ENCODE data around the gene ZHX3. TPM values are rescaled to one million over a fixed set of nuclear protein-coding genes. Genes with fewer than 3 reads are reported as not detected.

Gene ZHX3
- total RNA-seq, 1 experiment from 2014 or later: 2.5 TPM

DNA sequence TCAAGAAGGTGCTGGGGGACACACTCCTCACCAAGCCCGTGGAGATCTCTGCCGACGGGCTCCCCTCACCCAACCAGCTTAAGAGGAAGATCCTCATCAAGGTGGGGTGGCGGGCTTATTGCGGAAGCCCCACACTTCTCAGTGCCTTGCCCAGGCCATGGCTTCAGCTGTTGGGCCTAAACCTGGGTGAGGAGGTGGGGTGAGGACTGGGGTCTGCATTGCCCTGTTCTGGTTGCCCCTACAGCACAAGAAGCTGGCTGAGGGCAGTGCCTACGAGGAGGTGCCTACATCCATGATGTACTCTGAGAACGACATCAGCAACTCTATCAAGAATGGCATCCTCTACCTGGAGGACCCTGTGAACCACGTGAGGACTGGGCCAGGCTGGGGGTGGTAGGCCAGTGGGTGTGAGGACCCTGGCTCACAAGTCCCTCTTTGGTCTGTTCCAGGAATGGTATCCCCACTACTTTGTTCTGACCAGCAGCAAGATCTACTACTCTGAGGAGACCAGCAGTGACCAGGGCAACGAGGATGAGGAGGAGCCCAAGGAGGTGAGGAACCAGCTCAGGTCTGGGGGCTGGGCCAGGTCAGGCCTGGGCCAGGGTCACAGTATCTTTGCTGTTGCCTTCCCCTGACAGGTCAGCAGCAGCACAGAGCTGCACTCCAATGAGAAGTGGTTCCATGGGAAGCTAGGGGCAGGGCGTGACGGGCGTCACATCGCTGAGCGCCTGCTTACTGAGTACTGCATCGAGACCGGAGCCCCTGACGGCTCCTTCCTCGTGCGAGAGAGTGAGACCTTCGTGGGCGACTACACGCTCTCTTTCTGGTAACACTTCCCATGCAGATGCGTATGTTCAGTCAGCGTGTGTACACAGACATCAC, 152.3 kb downstream of the ZHX3 start:
- Histone ChIP-seq H3K4me3 (ENCODE audit: insufficient read depth, low read depth, low read length) (no peak overlapping the region), H3K27me3 (ENCODE audit: control insufficient read depth, insufficient read depth, low read length) (no peaks in the 10 kb centered on the region), H3K36me3 (replicated peaks; ENCODE audit: control insufficient read depth, insufficient read depth, low read length) (peaks cover 83% of the 10 kb centered on the region)
- DNase-seq: no peak

DNA sequence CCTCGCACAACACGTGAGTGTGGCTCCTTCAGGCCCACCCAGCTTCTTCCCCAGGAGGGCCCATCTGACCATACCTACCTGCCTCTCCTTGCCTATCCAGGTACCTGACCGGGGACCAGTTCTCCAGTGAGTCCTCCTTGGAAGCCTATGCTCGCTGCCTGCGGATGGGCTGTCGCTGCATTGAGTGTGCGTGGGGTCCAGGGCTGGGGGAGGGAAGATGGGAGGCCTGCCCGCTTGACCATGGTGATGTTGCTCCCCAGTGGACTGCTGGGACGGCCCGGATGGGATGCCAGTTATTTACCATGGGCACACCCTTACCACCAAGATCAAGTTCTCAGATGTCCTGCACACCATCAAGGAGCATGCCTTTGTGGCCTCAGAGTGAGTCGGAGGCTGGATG, 153.7 kb downstream of the ZHX3 start:
- H3K27me3 ChIP-seq (ENCODE audit: control insufficient read depth, insufficient read depth, low read length): no peaks in the 10 kb centered on the region
- peaks cover 80% of the 10 kb centered on the region for H3K36me3 ChIP-seq (replicated peaks; ENCODE audit: control insufficient read depth, insufficient read depth, low read length)
- H3K4me3 ChIP-seq (ENCODE audit: insufficient read depth, low read depth, low read length): no peak overlapping the region
- DNase-seq: no peak

DNA sequence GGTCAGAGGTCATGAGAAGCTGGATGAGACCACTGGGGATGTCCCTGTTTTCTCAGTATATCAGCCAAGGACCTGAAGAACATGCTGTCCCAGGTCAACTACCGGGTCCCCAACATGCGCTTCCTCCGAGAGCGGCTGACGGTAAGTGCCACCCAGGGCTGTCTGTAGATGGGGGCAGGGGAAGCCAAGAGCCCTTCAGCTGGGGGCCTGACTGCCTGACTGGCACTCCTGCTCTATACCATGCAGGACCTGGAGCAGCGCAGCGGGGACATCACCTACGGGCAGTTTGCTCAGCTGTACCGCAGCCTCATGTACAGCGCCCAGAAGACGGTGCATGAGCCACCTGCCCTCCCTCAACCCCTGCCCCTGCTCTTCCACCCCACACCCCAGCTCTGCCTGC, 155.1 kb downstream of the ZHX3 start:
- no peak overlapping the region for H3K4me3 ChIP-seq (ENCODE audit: insufficient read depth, low read depth, low read length)
- no peak for DNase-seq
- H3K27me3 ChIP-seq (ENCODE audit: control insufficient read depth, insufficient read depth, low read length): no peaks in the 10 kb centered on the region
- H3K36me3 ChIP-seq (replicated peaks; ENCODE audit: control insufficient read depth, insufficient read depth, low read length): peaks cover 69% of the 10 kb centered on the region

DNA sequence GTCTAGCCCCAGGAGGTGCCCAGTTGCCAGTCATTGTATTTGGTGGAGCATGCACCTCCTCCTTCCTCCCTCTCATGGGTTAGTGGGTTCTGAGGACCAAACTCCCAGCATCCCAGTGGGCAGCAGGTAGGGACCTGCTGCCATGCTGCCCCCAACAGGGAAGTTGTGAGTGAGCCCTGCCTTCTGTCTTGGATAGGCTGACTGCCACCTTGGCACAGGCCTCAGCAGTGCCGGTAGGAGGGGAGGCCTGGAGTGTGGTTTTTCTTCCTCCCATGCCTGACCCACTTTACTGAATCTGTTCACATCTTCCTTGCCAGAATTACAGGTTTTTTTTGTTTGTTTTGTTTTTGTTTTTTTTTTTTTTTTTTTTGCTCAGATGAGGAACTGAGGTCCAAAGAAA, 155.6 kb downstream of the ZHX3 start:
- H3K36me3 ChIP-seq (replicated peaks; ENCODE audit: control insufficient read depth, insufficient read depth, low read length): peaks cover 64% of the 10 kb centered on the region

DNA sequence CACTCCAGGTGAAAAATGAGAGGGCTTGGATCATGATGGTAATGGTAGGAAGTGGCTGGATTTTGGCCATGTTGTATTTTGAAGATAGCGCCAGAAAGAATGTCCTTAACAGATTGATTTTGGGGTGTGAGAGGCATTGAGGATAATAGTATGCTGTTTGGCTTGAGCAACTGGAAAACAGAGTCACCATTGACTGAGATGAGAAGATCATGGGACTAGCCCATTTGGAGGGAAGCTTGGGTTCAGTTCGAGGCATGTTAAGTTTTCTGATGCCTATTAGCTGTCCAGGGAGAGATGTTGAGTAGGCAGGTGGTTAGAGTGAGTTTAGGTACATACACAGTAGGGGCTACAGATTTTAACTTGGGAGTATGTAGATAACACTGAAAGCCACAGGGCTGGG, 156.8 kb downstream of the ZHX3 start:
- DNase-seq: no peak
- Histone ChIP-seq H3K27me3 (ENCODE audit: control insufficient read depth, insufficient read depth, low read length) (no peaks in the 10 kb centered on the region), H3K4me3 (ENCODE audit: insufficient read depth, low read depth, low read length) (no peak overlapping the region), H3K36me3 (replicated peaks; ENCODE audit: control insufficient read depth, insufficient read depth, low read length) (peaks cover 52% of the 10 kb centered on the region)

More for the DNA sequence above, 155.6 kb downstream of the ZHX3 start:
- H3K4me3 ChIP-seq (ENCODE audit: insufficient read depth, low read depth, low read length): no peak overlapping the region
- no peaks in the 10 kb centered on the region for H3K27me3 ChIP-seq (ENCODE audit: control insufficient read depth, insufficient read depth, low read length)
- no peak for DNase-seq

DNA sequence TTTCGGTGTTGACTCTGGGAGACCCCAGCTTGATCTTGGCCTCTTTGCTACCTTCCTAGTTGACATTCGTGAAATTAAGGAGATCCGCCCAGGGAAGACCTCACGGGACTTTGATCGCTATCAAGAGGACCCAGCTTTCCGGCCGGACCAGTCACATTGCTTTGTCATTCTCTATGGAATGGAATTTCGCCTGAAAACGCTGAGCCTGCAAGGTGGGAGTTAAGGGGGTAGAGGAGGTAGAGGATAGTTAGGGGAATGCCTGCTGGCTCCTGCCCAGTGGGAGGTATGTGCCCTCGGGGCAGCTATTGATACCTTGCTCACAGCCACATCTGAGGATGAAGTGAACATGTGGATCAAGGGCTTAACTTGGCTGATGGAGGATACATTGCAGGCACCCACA, 158.0 kb downstream of the ZHX3 start:
- no peak for DNase-seq
- Histone ChIP-seq H3K36me3 (replicated peaks; ENCODE audit: control insufficient read depth, insufficient read depth, low read length) (peaks cover 41% of the 10 kb centered on the region), H3K4me3 (ENCODE audit: insufficient read depth, low read depth, low read length) (no peak overlapping the region), H3K27me3 (ENCODE audit: control insufficient read depth, insufficient read depth, low read length) (no peaks in the 10 kb centered on the region)

DNA sequence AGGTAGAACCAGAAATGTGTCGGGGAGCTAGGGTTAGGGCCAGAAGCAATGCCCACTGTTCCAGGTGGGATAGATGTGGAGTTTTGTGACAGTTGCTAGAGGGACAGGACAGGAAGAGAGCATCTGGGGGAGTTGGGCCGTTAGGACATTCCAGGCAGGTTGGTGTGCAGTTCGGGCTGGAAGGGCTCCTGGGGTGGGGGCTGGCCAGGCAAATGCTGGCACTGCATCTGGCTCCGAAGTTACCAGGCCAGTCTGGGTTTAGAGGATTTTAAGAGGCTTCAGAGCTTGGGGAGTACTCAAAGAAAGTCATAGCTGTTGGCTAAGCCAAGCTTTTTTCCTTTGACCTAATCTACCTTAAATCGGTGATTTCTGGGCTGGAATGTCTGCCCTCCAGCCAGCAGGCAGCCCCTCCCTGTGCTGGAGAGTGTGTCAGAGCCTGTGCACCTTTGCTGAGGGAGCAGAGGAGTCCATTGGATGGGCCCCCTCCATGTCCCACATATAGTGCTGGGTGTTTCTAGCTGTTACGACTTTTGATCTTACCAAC, 159.4 kb downstream of the ZHX3 start:
- no peaks in the 10 kb centered on the region for H3K27me3 ChIP-seq (ENCODE audit: control insufficient read depth, insufficient read depth, low read length)
- no peak overlapping the region for H3K4me3 ChIP-seq (ENCODE audit: insufficient read depth, low read depth, low read length)
- peaks cover 27% of the 10 kb centered on the region for H3K36me3 ChIP-seq (replicated peaks; ENCODE audit: control insufficient read depth, insufficient read depth, low read length)
- DNase-seq: no peak

DNA sequence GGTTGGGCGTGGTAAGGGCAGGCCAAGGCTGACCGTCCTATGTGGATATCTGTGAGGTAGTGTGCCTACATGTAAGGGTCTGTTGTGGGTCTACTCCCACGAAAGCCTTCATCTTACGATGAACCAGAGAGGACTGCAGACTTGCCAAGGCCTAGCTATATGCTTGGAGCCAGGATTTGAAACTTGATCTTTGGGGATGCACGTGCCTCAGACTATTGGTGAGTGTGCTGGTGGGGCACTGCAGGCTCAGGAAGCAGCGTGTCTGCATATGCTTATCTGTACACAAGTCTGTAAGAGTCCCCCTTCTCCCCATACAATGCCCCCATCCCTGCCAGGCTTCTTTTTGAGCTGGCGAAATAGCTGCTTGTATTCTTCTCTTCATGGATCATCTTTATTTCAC, 162.3 kb downstream of the ZHX3 start:
- Histone ChIP-seq H3K4me3 (ENCODE audit: insufficient read depth, low read depth, low read length) (no peak overlapping the region), H3K36me3 (replicated peaks; ENCODE audit: control insufficient read depth, insufficient read depth, low read length) (peaks cover 11% of the 10 kb centered on the region)
- no peak for DNase-seq

DNA sequence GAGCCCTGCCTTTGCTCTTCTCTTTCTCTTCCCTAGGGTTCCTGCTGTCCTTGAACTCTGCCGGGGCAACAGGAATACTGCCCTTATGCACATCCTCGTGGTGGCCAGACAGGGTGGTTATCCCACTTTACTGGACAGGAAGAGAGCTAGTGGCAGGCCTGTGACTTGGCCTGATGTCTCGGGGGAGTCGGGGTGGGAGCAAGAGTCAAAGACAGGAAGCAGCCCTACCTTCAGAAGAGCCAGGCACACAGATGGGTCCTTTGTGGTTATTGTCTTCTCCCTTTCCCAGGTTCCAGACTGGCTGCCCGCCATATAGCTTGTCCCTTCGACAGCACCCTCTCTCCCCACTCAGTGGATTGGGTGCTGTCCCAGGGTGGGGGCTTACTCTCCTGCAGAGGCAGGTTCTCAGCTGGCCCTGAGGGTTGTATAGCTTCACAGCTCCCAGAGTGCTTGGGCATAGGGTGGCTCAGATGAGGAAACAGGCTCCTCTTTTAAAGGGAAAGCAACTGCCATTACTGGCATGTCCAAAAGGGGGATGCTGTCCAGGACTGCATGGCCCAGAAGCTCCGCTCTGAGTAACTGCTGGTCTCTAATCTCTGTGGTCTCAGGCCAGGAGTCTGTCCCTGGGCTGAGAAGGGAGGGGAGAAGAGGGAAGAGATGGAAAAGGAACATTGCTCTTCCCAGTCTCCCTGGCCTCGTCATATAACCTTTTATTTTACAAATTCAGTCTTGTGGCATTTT, 162.9 kb downstream of the ZHX3 start:
- peaks cover 6% of the 10 kb centered on the region for H3K36me3 ChIP-seq (replicated peaks; ENCODE audit: control insufficient read depth, insufficient read depth, low read length)

More for the DNA sequence above, 162.3 kb downstream of the ZHX3 start:
- H3K27me3 ChIP-seq (ENCODE audit: control insufficient read depth, insufficient read depth, low read length): no peaks in the 10 kb centered on the region

DNA sequence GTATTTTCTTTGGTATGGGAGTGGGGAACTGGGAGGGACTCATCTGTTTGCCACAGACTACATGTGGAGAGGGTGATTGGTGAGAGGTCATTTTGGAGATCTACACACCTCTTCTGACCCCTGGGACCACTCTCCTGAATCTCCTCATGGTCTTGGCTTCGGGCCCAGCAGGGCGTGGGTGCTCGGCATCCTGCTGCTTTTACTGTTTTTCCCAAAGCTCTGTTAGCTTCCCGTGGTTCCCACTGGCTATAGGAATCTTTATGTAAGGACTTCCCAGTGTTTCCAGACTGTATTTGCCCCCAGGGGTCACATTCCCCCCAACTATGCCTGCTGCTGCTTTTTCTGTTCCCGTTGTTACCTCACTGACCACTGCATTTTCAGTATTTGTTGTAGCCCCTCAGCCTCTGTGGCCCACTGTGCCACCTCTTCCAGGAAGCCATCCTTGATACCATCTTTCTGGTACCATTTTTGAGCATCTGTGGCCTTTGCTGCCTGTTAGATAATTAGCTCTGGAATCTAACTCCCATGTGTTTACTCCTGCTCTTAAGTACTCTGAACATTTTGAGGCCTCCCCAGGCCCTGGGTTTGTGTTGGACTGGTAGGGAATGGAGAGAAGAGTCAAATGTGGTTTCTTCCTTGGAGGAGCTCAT, 165.3 kb downstream of the ZHX3 start:
- no peaks in the 10 kb centered on the region for H3K36me3 ChIP-seq (replicated peaks; ENCODE audit: control insufficient read depth, insufficient read depth, low read length)
- no peak overlapping the region for H3K4me3 ChIP-seq (ENCODE audit: insufficient read depth, low read depth, low read length)
- H3K27me3 ChIP-seq (ENCODE audit: control insufficient read depth, insufficient read depth, low read length): no peaks in the 10 kb centered on the region
- DNase-seq: no peak

More for the DNA sequence above, 162.9 kb downstream of the ZHX3 start:
- DNase-seq: no peak
- Histone ChIP-seq H3K4me3 (ENCODE audit: insufficient read depth, low read depth, low read length) (no peak overlapping the region), H3K27me3 (ENCODE audit: control insufficient read depth, insufficient read depth, low read length) (no peaks in the 10 kb centered on the region)

DNA sequence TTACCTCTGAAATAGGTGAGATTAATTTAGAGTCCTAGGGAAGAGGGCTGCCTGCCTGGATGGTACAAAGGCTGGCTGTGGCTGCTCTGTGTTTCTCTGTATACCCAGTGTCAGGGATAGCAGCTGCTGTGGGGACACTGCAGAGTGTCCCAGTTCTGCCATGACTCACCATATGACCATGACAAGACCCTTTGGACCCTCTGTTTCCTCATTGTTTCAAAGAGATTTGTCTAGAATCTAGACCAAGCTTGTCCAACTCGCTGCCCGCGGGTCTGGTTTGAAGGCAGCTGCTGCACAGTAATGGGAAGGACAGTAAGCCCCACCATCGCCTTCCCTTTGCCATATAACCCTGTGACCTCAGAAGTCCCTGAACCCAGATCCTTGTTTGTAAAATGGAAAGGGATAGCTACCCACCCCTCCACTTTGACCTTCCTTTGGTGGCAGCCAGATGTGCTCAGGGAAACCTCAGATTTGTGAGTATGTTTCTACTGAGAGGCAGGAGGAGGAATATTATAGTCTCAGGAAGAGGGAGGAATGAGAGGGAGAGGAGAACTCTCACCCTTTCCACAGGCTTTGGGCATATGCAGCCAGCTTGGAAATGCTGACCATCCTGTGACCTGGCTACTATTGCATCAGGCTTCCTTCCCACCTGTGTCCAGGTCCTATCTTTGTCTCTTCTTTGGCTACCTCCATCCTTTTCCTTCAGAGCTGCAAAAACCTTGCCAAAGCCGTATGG, 166.2 kb downstream of the ZHX3 start:
- no peak overlapping the region for H3K4me3 ChIP-seq (ENCODE audit: insufficient read depth, low read depth, low read length)
- H3K36me3 ChIP-seq (replicated peaks; ENCODE audit: control insufficient read depth, insufficient read depth, low read length): no peaks in the 10 kb centered on the region
- H3K27me3 ChIP-seq (ENCODE audit: control insufficient read depth, insufficient read depth, low read length): no peaks in the 10 kb centered on the region
- no peak for DNase-seq

DNA sequence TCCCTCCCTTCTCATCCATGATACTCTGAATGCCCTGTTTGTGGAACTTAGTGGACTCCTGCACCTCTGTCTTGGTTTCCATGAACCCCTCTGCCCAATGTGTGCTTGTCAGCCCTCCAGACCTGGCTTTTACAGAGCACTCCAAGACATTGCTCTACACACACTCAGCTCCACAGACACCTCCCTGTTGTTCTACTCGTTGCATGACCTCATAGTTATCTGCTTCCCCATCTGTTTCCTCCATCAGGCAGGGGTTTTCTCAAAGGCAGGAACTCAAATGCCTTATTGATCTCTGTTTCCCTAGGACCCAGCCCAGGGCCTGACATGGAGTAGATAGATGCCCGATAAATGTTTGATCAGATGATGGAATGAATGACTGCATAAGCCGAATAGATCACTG, 166.9 kb downstream of the ZHX3 start:
- Histone ChIP-seq H3K4me3 (ENCODE audit: insufficient read depth, low read depth, low read length) (no peak overlapping the region), H3K27me3 (ENCODE audit: control insufficient read depth, insufficient read depth, low read length) (no peaks in the 10 kb centered on the region), H3K36me3 (replicated peaks; ENCODE audit: control insufficient read depth, insufficient read depth, low read length) (no peaks in the 10 kb centered on the region)
- no peak for DNase-seq

DNA sequence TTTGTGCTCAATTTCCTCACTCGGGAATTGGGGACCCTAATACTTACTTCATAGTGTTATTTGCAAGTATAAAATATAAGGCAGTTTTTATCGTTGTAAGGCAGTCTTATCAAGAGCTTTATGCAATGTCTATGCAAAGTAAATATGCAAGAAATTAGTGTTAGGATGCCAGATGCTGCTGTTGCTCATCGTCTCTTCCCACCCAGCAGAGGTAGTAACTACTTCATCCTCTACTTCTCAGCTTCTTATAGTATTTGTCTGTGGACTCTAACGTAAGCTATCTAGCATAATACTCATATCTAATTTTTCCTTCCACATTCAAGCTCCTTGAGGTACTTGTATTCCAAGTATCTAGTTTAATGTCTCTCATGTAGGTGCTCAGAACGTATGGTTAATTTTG, 168.6 kb downstream of the ZHX3 start:
- Histone ChIP-seq H3K27me3 (ENCODE audit: control insufficient read depth, insufficient read depth, low read length) (no peaks in the 10 kb centered on the region), H3K4me3 (ENCODE audit: insufficient read depth, low read depth, low read length) (no peak overlapping the region), H3K36me3 (replicated peaks; ENCODE audit: control insufficient read depth, insufficient read depth, low read length) (no peaks in the 10 kb centered on the region)
- no peak for DNase-seq

DNA sequence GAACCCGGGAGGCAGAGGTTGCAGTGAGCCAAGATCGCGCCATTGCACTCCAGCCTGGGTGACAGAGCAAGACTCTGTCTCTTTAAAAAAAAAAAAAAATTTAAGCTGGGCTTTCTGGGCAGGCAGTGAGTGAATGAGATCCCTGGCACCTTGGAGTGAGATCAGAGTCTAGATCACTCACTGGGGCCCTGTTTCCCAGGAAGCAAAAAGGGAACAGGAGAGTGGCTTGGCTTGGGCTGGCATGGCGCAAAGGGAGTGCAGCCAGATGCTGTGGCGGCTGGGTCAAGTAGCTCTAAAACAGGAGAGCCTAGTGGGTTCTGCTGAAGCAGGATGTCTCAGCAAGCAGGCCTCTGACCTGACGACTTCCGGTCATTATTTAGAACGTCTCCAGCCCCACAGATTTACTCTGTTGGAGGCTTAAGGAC, 169.8 kb downstream of the ZHX3 start:
- Histone ChIP-seq H3K27me3 (ENCODE audit: control insufficient read depth, insufficient read depth, low read length) (no peaks in the 10 kb centered on the region), H3K36me3 (replicated peaks; ENCODE audit: control insufficient read depth, insufficient read depth, low read length) (no peaks in the 10 kb centered on the region), H3K4me3 (ENCODE audit: insufficient read depth, low read depth, low read length) (no peak overlapping the region)
- no peak for DNase-seq
